ENCODE measurements around the gene C1RL. TPM values are rescaled to one million over a fixed set of nuclear protein-coding genes. Genes with fewer than 3 reads are reported as not detected.

C1RL gene
- total RNA-seq, 2 donors from 2014 or later = 32.5 to 46.4 TPM

DNA sequence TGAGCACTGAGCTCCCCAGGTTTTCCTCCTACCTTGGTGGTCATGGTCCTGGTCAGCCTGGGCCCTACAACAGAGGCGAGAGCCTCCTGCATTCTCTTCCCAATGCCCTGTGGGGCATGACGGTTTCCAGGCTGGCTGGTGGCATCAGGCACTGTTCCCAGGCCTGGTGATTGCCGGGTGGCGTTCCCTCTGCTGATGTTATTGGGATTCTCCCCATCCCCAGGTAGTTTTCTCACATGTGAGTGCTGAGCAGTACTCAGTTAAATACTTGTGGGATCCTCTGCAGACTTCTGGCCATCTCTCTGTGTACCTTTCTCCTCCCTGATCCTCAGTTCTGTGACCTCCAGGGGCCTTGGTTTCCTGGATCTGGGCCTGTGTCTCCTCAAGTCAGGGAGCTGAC, 32.5 kb downstream of the C1RL start:
- H3K36me3 Mint-ChIP-seq (ENCODE audit: low read depth) = no peaks in the 10 kb centered on the region
- no peaks in the 10 kb centered on the region for H3K36me3 ChIP-seq (ENCODE audit: control insufficient read depth, insufficient read depth, low read length)
- H3K27me3 Mint-ChIP-seq (ENCODE audit: insufficient read depth) = peaks cover 19% of the 10 kb centered on the region
- no peak overlapping the region for H3K4me3 ChIP-seq (ENCODE audit: low read length)
- WGBS, 2 experiments (ENCODE audit: insufficient coverage in 1 of 2, insufficient read length in 1 of 2) = 91 to 97% methylated on average over 4 of the region's 4 CpGs
- H3K4me1 ChIP-seq (ENCODE audit: control insufficient read depth, insufficient read depth, low read length) = peaks cover 5% of the 10 kb centered on the region
- no peak overlapping the region for H3K4me3 Mint-ChIP-seq
- no peak overlapping the region for H3K9ac ChIP-seq (ENCODE audit: extremely low read depth, low read length, poor library complexity, severe bottlenecking)
- no peak overlapping the region for H3K27ac Mint-ChIP-seq
- no peak for DNase-seq
- no peaks in the 10 kb centered on the region for H3K27me3 ChIP-seq (ENCODE audit: control insufficient read depth, insufficient read depth, low read length, poor library complexity, severe bottlenecking)
- H3K4me1 Mint-ChIP-seq = peaks cover 6% of the 10 kb centered on the region
- no peaks in the 10 kb centered on the region for H3K9me3 Mint-ChIP-seq
- no peak overlapping the region for H3K27ac ChIP-seq (ENCODE audit: low read depth, low read length)
- TF ChIP-seq, protein P1, sequence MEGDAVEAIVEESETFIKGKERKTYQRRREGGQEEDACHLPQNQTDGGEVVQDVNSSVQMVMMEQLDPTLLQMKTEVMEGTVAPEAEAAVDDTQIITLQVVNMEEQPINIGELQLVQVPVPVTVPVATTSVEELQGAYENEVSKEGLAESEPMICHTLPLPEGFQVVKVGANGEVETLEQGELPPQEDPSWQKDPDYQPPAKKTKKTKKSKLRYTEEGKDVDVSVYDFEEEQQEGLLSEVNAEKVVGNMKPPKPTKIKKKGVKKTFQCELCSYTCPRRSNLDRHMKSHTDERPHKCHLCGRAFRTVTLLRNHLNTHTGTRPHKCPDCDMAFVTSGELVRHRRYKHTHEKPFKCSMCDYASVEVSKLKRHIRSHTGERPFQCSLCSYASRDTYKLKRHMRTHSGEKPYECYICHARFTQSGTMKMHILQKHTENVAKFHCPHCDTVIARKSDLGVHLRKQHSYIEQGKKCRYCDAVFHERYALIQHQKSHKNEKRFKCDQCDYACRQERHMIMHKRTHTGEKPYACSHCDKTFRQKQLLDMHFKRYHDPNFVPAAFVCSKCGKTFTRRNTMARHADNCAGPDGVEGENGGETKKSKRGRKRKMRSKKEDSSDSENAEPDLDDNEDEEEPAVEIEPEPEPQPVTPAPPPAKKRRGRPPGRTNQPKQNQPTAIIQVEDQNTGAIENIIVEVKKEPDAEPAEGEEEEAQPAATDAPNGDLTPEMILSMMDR (conservative IDR thresholded peaks at IDR 0.05) = no peak
- no peaks in the 10 kb centered on the region for H3K9me3 ChIP-seq (ENCODE audit: control insufficient read depth, low read length)

DNA sequence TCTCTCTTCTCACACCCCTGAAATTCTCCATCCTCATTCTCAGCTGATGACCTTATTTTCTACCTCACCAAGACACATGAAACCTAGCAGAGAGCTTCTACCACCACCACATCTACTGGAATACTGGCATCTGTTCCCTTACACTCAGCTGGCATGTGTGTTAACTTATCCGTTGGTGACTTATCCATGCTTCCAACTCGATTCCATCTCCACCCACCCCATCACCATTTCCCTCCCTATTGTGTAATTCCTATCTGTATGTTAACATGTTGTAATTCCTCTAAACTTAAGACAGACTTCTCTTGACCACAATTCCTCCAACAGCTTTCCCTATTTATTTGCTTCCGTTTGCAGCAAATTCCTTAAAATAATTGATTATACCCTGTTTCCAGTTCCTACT, 33.1 kb downstream of the C1RL start:
- Histone ChIP-seq H3K36me3 (ENCODE audit: control insufficient read depth, insufficient read depth, low read length) (no peaks in the 10 kb centered on the region), H3K9me3 (ENCODE audit: control insufficient read depth, low read length) (no peaks in the 10 kb centered on the region), H3K4me1 (ENCODE audit: control insufficient read depth, insufficient read depth, low read length) (peaks cover 5% of the 10 kb centered on the region), H3K4me3 (ENCODE audit: low read length) (no peak overlapping the region), H3K27ac (ENCODE audit: low read depth, low read length) (no peak overlapping the region), H3K9ac (ENCODE audit: extremely low read depth, low read length, poor library complexity, severe bottlenecking) (no peak overlapping the region), H3K27me3 (ENCODE audit: control insufficient read depth, insufficient read depth, low read length, poor library complexity, severe bottlenecking) (no peaks in the 10 kb centered on the region)
- TF ChIP-seq, protein P1 (conservative IDR thresholded peaks at IDR 0.05) = no peak
- peaks cover 19% of the 10 kb centered on the region for H3K27me3 Mint-ChIP-seq (ENCODE audit: insufficient read depth)
- no peaks in the 10 kb centered on the region for H3K36me3 Mint-ChIP-seq (ENCODE audit: low read depth)
- H3K4me1 Mint-ChIP-seq = peaks cover 6% of the 10 kb centered on the region
- no peak overlapping the region for H3K27ac Mint-ChIP-seq
- H3K4me3 Mint-ChIP-seq = no peak overlapping the region
- 90 to 94% methylated on average over 3 of the region's 3 CpGs for WGBS, 2 experiments (ENCODE audit: insufficient coverage in 1 of 2, insufficient read length in 1 of 2)
- no peaks in the 10 kb centered on the region for H3K9me3 Mint-ChIP-seq
- no peak for DNase-seq

DNA sequence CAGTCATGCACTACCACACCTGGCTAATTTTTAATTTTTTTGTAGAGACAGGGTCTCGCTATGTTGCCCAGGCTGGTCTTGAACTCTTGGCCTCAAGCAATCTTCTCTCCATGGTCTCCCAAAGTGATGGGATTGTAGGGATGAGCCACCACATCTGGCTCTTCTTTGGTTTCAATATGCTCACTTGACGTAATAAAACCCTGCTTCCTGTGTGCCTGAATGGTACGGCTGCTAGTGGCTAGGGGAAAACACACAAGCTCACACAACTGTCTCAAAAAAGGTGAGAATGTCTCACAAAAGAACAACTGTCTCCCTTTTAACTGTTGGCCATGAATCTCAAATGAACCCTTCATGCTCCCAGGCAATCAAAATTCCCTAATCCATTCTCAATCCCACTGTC, 33.5 kb downstream of the C1RL start:
- H3K4me3 Mint-ChIP-seq = no peak overlapping the region
- WGBS, 2 experiments (ENCODE audit: insufficient coverage in 1 of 2, insufficient read length in 1 of 2) = 91 to 96% methylated on average over 3 of the region's 3 CpGs

More for the DNA sequence above, 33.5 kb downstream of the C1RL start:
- Histone ChIP-seq H3K9ac (ENCODE audit: extremely low read depth, low read length, poor library complexity, severe bottlenecking) (no peak overlapping the region), H3K4me3 (ENCODE audit: low read length) (no peak overlapping the region), H3K27me3 (ENCODE audit: control insufficient read depth, insufficient read depth, low read length, poor library complexity, severe bottlenecking) (no peaks in the 10 kb centered on the region), H3K9me3 (ENCODE audit: control insufficient read depth, low read length) (no peaks in the 10 kb centered on the region), H3K4me1 (ENCODE audit: control insufficient read depth, insufficient read depth, low read length) (peaks cover 5% of the 10 kb centered on the region), H3K27ac (ENCODE audit: low read depth, low read length) (no peak overlapping the region), H3K36me3 (ENCODE audit: control insufficient read depth, insufficient read depth, low read length) (no peaks in the 10 kb centered on the region)
- H3K4me1 Mint-ChIP-seq = peaks cover 6% of the 10 kb centered on the region
- H3K27ac Mint-ChIP-seq = no peak overlapping the region
- H3K27me3 Mint-ChIP-seq (ENCODE audit: insufficient read depth) = peaks cover 21% of the 10 kb centered on the region
- no peaks in the 10 kb centered on the region for H3K9me3 Mint-ChIP-seq
- no peak for DNase-seq
- TF ChIP-seq, protein P1 (conservative IDR thresholded peaks at IDR 0.05) = no peak
- H3K36me3 Mint-ChIP-seq (ENCODE audit: low read depth) = no peaks in the 10 kb centered on the region
